Muscle layer of colon (tissue), 2 donors: ENCODE data around the gene DDX20.

Source experiments
- H3K27ac ChIP-seq: one replicate; pipeline ENCODE4 v1.7.0; 2013; ENCODE audit warnings: low read depth, mild to moderate bottlenecking, low read length, moderate library complexity
- H3K27me3 ChIP-seq, 2 donors: one replicate each; pipeline ENCODE4 v1.7.0; 2013; ENCODE audit warnings: low read length in 2 of 2, mild to moderate bottlenecking in 2 of 2; ENCODE audit not compliant: insufficient read depth in 2 of 2, control insufficient read depth in 1 of 2
- H3K36me3 ChIP-seq: one replicate; pipeline ENCODE4 v1.7.0; 2013; ENCODE audit warnings: mild to moderate bottlenecking, low read length; ENCODE audit not compliant: insufficient read depth
- H3K4me1 ChIP-seq: one replicate; pipeline ENCODE4 v1.7.0; 2013; ENCODE audit warnings: mild to moderate bottlenecking, low read length; ENCODE audit not compliant: insufficient read depth
- H3K4me3 ChIP-seq, 2 donors: one replicate each; pipeline ENCODE4 v1.7.0; 2013; ENCODE audit warnings: low read length in 2 of 2, low read depth in 1 of 2, mild to moderate bottlenecking in 1 of 2, moderate library complexity in 1 of 2
- H3K9ac ChIP-seq: one replicate; pipeline ENCODE4 v1.7.0; 2013; ENCODE audit warnings: low read length
- H3K9me3 ChIP-seq: one replicate; pipeline ENCODE4 v1.7.0; 2013; ENCODE audit warnings: mild to moderate bottlenecking, low read length
- donor health status: abdominal sarcoma.
- donor health status: Adenocarcinoma of cecum.

Gene DDX20

GRCh38 chr1:111778066-111778465, 22.4 kb downstream of the DDX20 start:
- H3K9me3 ChIP-seq = no peaks in the 10 kb centered on the region

GRCh38 chr1:111778541-111779051, 22.9 kb downstream of the DDX20 start:
- Histone ChIP-seq H3K4me1 (no peaks in the 10 kb centered on the region), H3K27me3 (no peaks in the 10 kb centered on the region), H3K9ac (no peak overlapping the region), H3K27ac (no peak overlapping the region), H3K4me3 (no peak overlapping the region), H3K36me3 (no peaks in the 10 kb centered on the region), H3K9me3 (no peaks in the 10 kb centered on the region)

More at GRCh38 chr1:111778066-111778465, 22.4 kb downstream of the DDX20 start:
- Histone ChIP-seq H3K36me3 (no peaks in the 10 kb centered on the region), H3K4me3 (no peak overlapping the region), H3K4me1 (no peaks in the 10 kb centered on the region), H3K9ac (no peak overlapping the region), H3K27ac (no peak overlapping the region), H3K27me3 (no peaks in the 10 kb centered on the region)

GRCh38 chr1:111779546-111779945, 23.8 kb downstream of the DDX20 start:
- Histone ChIP-seq H3K27me3 (no peaks in the 10 kb centered on the region), H3K4me3 (no peak overlapping the region), H3K27ac (no peak overlapping the region), H3K4me1 (no peaks in the 10 kb centered on the region), H3K9me3 (no peaks in the 10 kb centered on the region), H3K36me3 (no peaks in the 10 kb centered on the region), H3K9ac (no peak overlapping the region)

GRCh38 chr1:111784273-111784901, 28.7 kb downstream of the DDX20 start:
- H3K9me3 ChIP-seq = no peaks in the 10 kb centered on the region
- no peaks in the 10 kb centered on the region for H3K4me1 ChIP-seq
- H3K36me3 ChIP-seq = no peaks in the 10 kb centered on the region
- H3K4me3 ChIP-seq = no peak overlapping the region
- H3K27me3 ChIP-seq = no peaks in the 10 kb centered on the region
- H3K27ac ChIP-seq = no peak overlapping the region
- no peak overlapping the region for H3K9ac ChIP-seq

- Histone ChIP-seq H3K4me1 (no peaks in the 10 kb centered on the region), H3K9me3 (no peaks in the 10 kb centered on the region), H3K27ac (no peak overlapping the region), H3K27me3 (no peaks in the 10 kb centered on the region), H3K36me3 (no peaks in the 10 kb centered on the region), H3K4me3 (no peak overlapping the region), H3K9ac (no peak overlapping the region)
Measured at GRCh38 chr1:111786669-111787207, 31.0 kb downstream of the DDX20 start.

- Histone ChIP-seq H3K36me3 (no peaks in the 10 kb centered on the region), H3K27ac (no peak overlapping the region), H3K4me3 (no peak overlapping the region), H3K4me1 (no peaks in the 10 kb centered on the region), H3K27me3 (no peaks in the 10 kb centered on the region), H3K9ac (no peak overlapping the region), H3K9me3 (no peaks in the 10 kb centered on the region)
Measured at GRCh38 chr1:111789142-111789541, 33.4 kb downstream of the DDX20 start.

- Histone ChIP-seq H3K9me3 (no peaks in the 10 kb centered on the region), H3K27me3 (no peaks in the 10 kb centered on the region), H3K4me1 (no peaks in the 10 kb centered on the region), H3K36me3 (no peaks in the 10 kb centered on the region), H3K4me3 (no peak overlapping the region), H3K27ac (no peak overlapping the region), H3K9ac (no peak overlapping the region)
Measured at GRCh38 chr1:111789666-111790316, 34.1 kb downstream of the DDX20 start.

- Histone ChIP-seq H3K4me3 (no peak overlapping the region), H3K36me3 (no peaks in the 10 kb centered on the region), H3K9me3 (no peaks in the 10 kb centered on the region), H3K9ac (no peak overlapping the region), H3K27me3 (no peaks in the 10 kb centered on the region), H3K27ac (no peak overlapping the region), H3K4me1 (no peaks in the 10 kb centered on the region)
Measured at GRCh38 chr1:111791776-111792175, 36.1 kb downstream of the DDX20 start.

- Histone ChIP-seq H3K4me3 (no peak overlapping the region), H3K9ac (no peak overlapping the region), H3K27ac (no peak overlapping the region), H3K36me3 (no peaks in the 10 kb centered on the region), H3K27me3 (no peaks in the 10 kb centered on the region), H3K9me3 (no peaks in the 10 kb centered on the region), H3K4me1 (no peaks in the 10 kb centered on the region)
Measured at GRCh38 chr1:111792249-111792648, 36.5 kb downstream of the DDX20 start.

GRCh38 chr1:111793923-111794322, 38.2 kb downstream of the DDX20 start:
- Histone ChIP-seq H3K36me3 (no peaks in the 10 kb centered on the region), H3K4me1 (no peaks in the 10 kb centered on the region), H3K27ac (no peak overlapping the region), H3K9me3 (no peaks in the 10 kb centered on the region), H3K9ac (no peak overlapping the region), H3K4me3 (no peak overlapping the region), H3K27me3 (no peaks in the 10 kb centered on the region)

GRCh38 chr1:111795401-111795800, 39.7 kb downstream of the DDX20 start:
- Histone ChIP-seq H3K27ac (no peak overlapping the region), H3K27me3 (no peaks in the 10 kb centered on the region), H3K4me3 (no peak overlapping the region), H3K36me3 (no peaks in the 10 kb centered on the region), H3K9ac (no peak overlapping the region), H3K4me1 (no peaks in the 10 kb centered on the region), H3K9me3 (no peaks in the 10 kb centered on the region)
